ENCODE measurements around the gene CPEB4.

GRCh38 chr5:173989432-173990082, 101.4 kb downstream of the CPEB4 start:
- TF ChIP-seq, protein P1, sequence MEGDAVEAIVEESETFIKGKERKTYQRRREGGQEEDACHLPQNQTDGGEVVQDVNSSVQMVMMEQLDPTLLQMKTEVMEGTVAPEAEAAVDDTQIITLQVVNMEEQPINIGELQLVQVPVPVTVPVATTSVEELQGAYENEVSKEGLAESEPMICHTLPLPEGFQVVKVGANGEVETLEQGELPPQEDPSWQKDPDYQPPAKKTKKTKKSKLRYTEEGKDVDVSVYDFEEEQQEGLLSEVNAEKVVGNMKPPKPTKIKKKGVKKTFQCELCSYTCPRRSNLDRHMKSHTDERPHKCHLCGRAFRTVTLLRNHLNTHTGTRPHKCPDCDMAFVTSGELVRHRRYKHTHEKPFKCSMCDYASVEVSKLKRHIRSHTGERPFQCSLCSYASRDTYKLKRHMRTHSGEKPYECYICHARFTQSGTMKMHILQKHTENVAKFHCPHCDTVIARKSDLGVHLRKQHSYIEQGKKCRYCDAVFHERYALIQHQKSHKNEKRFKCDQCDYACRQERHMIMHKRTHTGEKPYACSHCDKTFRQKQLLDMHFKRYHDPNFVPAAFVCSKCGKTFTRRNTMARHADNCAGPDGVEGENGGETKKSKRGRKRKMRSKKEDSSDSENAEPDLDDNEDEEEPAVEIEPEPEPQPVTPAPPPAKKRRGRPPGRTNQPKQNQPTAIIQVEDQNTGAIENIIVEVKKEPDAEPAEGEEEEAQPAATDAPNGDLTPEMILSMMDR (IDR thresholded peaks at IDR 0.05; ENCODE audit: insufficient read depth, low read length, poor library complexity, severe bottlenecking), result no peak
- TF ChIP-seq EZH2phosphoT487 (conservative IDR thresholded peaks at IDR 0.05; ENCODE audit: low read length), result no peak

Data from SU-DHL-6 (cell line).